Tibial nerve (tissue), 4 donors: ENCODE data around the gene PPCS. TPM values are rescaled to one million over a fixed set of nuclear protein-coding genes. Genes with fewer than 3 reads are reported as not detected.

Experiments
- DNase-seq, 2 donors: peaks; one replicate each; pipeline ENCODE4 v3.0.0-alpha.2; 2019; ENCODE audit warnings: low spot score in 2 of 2
- H3K27ac ChIP-seq, 4 donors: fragments of 200-600 bp; sonication (generic) in 3 of 4; one replicate each; pipeline ENCODE4 v1.5.1; 2017 to 2019; ENCODE audit warnings: mild to moderate bottlenecking in 1 of 4
- H3K27me3 ChIP-seq, 2 donors: fragments of 200-600 bp; sonication (generic) in 1 of 2; one replicate each; pipeline versions ENCODE4 v1.5.1 to v1.6.0; 2017 to 2019
- H3K36me3 ChIP-seq, 3 donors: fragments of 200-600 bp; sonication (generic); one replicate each; pipeline ENCODE4 v1.5.1; 2018 to 2019
- H3K4me1 ChIP-seq, 4 donors: fragments of 200-600 bp; sonication (generic) in 3 of 4; one replicate each; pipeline ENCODE4 v1.5.1; 2017 to 2019
- H3K4me3 ChIP-seq, 4 donors: fragments of 200-600 bp; sonication (generic) in 3 of 4; one replicate each; pipeline ENCODE4 v1.5.1; 2017 to 2019; ENCODE audit warnings: mild to moderate bottlenecking in 1 of 4, moderate library complexity in 1 of 4
- H3K9me3 ChIP-seq, 4 donors: fragments of 200-600 bp; sonication (generic) in 3 of 4; one replicate each; pipeline ENCODE4 v1.5.1; 2017 to 2019
- CTCF ChIP-seq, 5 experiments: fragments of 200-600 bp in 3 of 5; fragments of 450-650 bp in 2 of 5; sonication (generic) in 3 of 5; IDR thresholded peaks; one replicate each; pipeline ENCODE4 v1.5.1; 2016 to 2019; ENCODE audit warnings: antibody characterized with exemption in 5 of 5, mild to moderate bottlenecking in 3 of 5, moderate library complexity in 2 of 5
- EP300 ChIP-seq, 2 donors: sonication (generic); formaldehyde crosslinking; IDR thresholded peaks; one replicate each; pipeline ENCODE4 v1.6.1; 2017; ENCODE audit warnings: antibody characterized with exemption in 2 of 2, mild to moderate bottlenecking in 1 of 2
- POLR2A ChIP-seq, 2 donors: fragments of 450-650 bp; IDR thresholded peaks; one replicate each; pipeline ENCODE4 v1.6.1; 2017; ENCODE audit warnings: antibody characterized with exemption in 2 of 2, mild to moderate bottlenecking in 2 of 2, moderate library complexity in 2 of 2
- WGBS, 2 donors: methylation state at CpG; one replicate each; pipeline ENCODE4 v1.1.5; 2018; 5-methylcytosine and 5-hydroxymethylcytosine counted together
- total RNA-seq, 4 donors: library from RNA; depleted of rRNA; stranded (reverse); fragments of >200 nt; gene quantifications; one replicate each; pipeline ENCODE4 v1.1.0, GENCODE V29; 2016

PPCS gene
- total RNA-seq, 4 donors from 2014 or later, result 21.8 to 50.1 (median 43.0) TPM

- DNase-seq, result no peak
- Histone ChIP-seq H3K4me3 (no peak overlapping the region), H3K27me3 (no peaks in the 10 kb centered on the region), H3K9me3 (no peaks in the 10 kb centered on the region), H3K4me1 (peaks cover 0 to 16% (median 4%) of the 10 kb centered on the region in 4 donors), H3K36me3 (no peaks in the 10 kb centered on the region), H3K27ac (no peak overlapping the region)
- TF ChIP-seq EP300 (IDR thresholded peaks at IDR 0.05) (no peak), CTCF (IDR thresholded peaks at IDR 0.05) (no peak), POLR2A (IDR thresholded peaks at IDR 0.05) (no peak)
- WGBS, 2 donors, result 83 to 88% methylated on average over 4 of the region's 4 CpGs
Observed at GRCh38 chr1:42424201-42424600, 32.1 kb upstream of the PPCS start.

GRCh38 chr1:42427240-42427639 lies 29.1 kb upstream of the PPCS start:
- no peaks in the 10 kb centered on the region for H3K9me3 ChIP-seq
- H3K36me3 ChIP-seq, result no peaks in the 10 kb centered on the region
- TF ChIP-seq CTCF (IDR thresholded peaks at IDR 0.05) (no peak), POLR2A (IDR thresholded peaks at IDR 0.05) (no peak), EP300 (IDR thresholded peaks at IDR 0.05) (no peak)
- no peak for DNase-seq
- H3K27ac ChIP-seq, result no peak overlapping the region
- no peak overlapping the region for H3K4me3 ChIP-seq
- H3K4me1 ChIP-seq, result no peaks in the 10 kb centered on the region
- no peaks in the 10 kb centered on the region for H3K27me3 ChIP-seq
- WGBS, 2 donors, result 59 to 76% methylated on average over 4 of the region's 4 CpGs

GRCh38 chr1:42429603-42430002 lies 26.7 kb upstream of the PPCS start:
- no peaks in the 10 kb centered on the region for H3K27me3 ChIP-seq
- DNase-seq, result no peak
- no peak for TF ChIP-seq EP300 (IDR thresholded peaks at IDR 0.05)
- no peak for TF ChIP-seq POLR2A (IDR thresholded peaks at IDR 0.05)
- TF ChIP-seq CTCF (IDR thresholded peaks at IDR 0.05), result no peak

GRCh38 chr1:42430286-42431135 lies 25.8 kb upstream of the PPCS start:
- 76 to 93% methylated on average over 3 of the region's 3 CpGs for WGBS, 2 donors
- H3K4me3 ChIP-seq, result no peak overlapping the region
- peaks cover 0 to 8% (median 0%) of the 10 kb centered on the region in 3 donors for H3K36me3 ChIP-seq
- H3K27ac ChIP-seq, result no peak overlapping the region
- H3K27me3 ChIP-seq, result no peaks in the 10 kb centered on the region
- H3K4me1 ChIP-seq, result no peaks in the 10 kb centered on the region
- H3K9me3 ChIP-seq, result no peaks in the 10 kb centered on the region
- TF ChIP-seq CTCF (IDR thresholded peaks at IDR 0.05), result no peak
- no peak for TF ChIP-seq EP300 (IDR thresholded peaks at IDR 0.05)
- TF ChIP-seq POLR2A (IDR thresholded peaks at IDR 0.05), result no peak
- no peak for DNase-seq

More at GRCh38 chr1:42429603-42430002, 26.7 kb upstream of the PPCS start:
- 65 to 68% methylated on average over 1 of the region's 1 CpG for WGBS, 2 donors
- H3K27ac ChIP-seq, result no peak overlapping the region
- H3K9me3 ChIP-seq, result no peaks in the 10 kb centered on the region
- H3K4me1 ChIP-seq, result no peaks in the 10 kb centered on the region
- H3K4me3 ChIP-seq, result no peak overlapping the region
- H3K36me3 ChIP-seq, result peaks cover 0 to under 1% (median 0%) of the 10 kb centered on the region in 3 donors

- H3K4me1 ChIP-seq, result no peaks in the 10 kb centered on the region
- no peak overlapping the region for H3K27ac ChIP-seq
- WGBS, 2 donors, result 76 to 87% methylated on average over 3 of the region's 3 CpGs
- H3K4me3 ChIP-seq, result no peak overlapping the region
- H3K27me3 ChIP-seq, result no peaks in the 10 kb centered on the region
- TF ChIP-seq CTCF (IDR thresholded peaks at IDR 0.05) (no peak), POLR2A (IDR thresholded peaks at IDR 0.05) (no peak), EP300 (IDR thresholded peaks at IDR 0.05) (no peak)
- no peak for DNase-seq
- H3K36me3 ChIP-seq, result peaks cover 0 to 8% (median 0%) of the 10 kb centered on the region in 3 donors
- H3K9me3 ChIP-seq, result no peaks in the 10 kb centered on the region
Observed at GRCh38 chr1:42431514-42431913, 24.8 kb upstream of the PPCS start.
